ENCODE measurements around the gene MED22.
"Not testable (repeated sequence)": the region's sequence is repeated elsewhere in the genome, so short reads cannot be mapped to it uniquely, and the experiment has no call there.

MED22 gene

DNA sequence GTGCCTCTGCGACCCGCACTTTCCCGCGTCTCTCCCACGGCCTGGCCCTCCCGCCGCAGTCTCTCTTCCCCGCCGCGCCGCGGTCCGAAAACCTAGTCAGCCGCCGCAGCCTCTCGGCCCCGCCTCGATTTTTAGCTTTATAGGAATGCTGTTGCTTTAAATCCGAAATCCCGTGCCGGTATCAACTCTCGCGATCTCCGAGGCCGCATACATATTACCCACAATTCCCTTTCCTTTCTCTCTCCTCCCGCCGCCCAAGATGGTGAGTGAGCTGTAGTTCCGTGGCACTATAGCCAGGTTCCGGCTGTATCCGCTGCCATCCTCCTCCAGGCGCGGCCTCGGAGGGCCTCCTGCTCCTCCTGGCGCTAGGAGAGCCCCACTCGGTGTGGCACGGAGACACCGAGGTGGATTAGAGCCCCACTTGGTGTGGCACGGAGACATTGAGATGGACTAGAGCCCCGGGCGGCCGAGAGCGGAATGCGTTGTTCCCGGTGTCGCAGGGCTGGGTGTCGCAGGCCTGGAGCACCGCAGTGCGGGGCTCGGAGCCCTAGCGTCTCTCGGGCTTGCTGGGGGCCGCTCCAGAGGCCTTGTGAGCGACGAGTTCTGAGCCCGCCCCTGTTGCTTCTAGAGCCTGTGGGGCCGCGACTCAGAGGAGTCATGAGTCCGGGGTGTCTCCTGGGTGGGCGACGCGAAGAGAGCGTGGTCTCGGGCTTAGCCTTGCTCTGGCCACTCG lies at the start of gene MED22, which contains the start of gene RPL7A:
Gene MED22, minus strand, starts transcription at position 147 of the 733 bp plus-strand sequence. CDS start 1,469 bp downstream, outside the sequence.
Gene RPL7A, plus strand, starts transcription at position 234 of the 733 bp plus-strand sequence. Its CDS starts 26 bp downstream, at position 260.
- no peaks in the 10 kb centered on the region for H3K27me3 ChIP-seq (ENCODE audit: insufficient read depth, insufficient read length)
- H3K4me3 ChIP-seq (ENCODE audit: insufficient read length, low read depth), result peak within 1 kb of the TSS; percentile 99
- TF ChIP-seq ZNF274 (IDR thresholded peaks at IDR 0.05; ENCODE audit: low read depth, low read length) (no peak), SUZ12 (IDR thresholded peaks at IDR 0.05; ENCODE audit: extremely low read depth, insufficient read depth, insufficient read length) (no peak), YY1 (IDR thresholded peaks at IDR 0.05; ENCODE audit: insufficient read depth, insufficient read length) (peak; percentile 69)
- DNase-seq (ENCODE audit: low read depth, low spot score), result peak; percentile 97
- H3K9ac ChIP-seq (ENCODE audit: insufficient read length, low read depth), result peak within 1 kb of the TSS; percentile 99
- H3K4me1 ChIP-seq (ENCODE audit: insufficient read depth, insufficient read length), result peaks cover 19% of the 10 kb centered on the region
- H3K36me3 ChIP-seq (ENCODE audit: insufficient read depth, insufficient read length, low read length), result peaks cover 86% of the 10 kb centered on the region
- no peaks in the 10 kb centered on the region for H3K9me3 ChIP-seq (ENCODE audit: insufficient read depth, low read length)

DNA sequence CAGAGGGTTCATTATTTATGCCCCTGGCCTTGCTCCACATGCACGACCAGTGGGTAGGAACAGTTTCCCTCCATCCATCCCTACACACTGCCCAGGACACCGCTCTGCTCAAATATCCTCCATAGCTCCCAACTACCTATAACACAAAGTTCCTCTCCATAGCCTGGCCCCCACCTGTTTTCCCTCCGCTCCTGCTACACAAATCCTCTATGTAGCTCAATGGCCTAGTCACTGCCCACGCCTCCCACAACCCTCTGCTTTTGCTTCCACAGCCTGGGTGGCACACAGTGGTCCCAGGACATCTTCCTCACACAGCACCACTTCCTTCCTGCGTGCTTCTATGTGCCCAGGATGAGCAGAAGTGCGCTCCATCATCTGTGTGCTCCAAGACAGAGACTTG lies 49.4 kb upstream of the MED22 start:
- Histone ChIP-seq H3K9me3 (ENCODE audit: insufficient read depth, low read length) (no peaks in the 10 kb centered on the region), H3K27me3 (ENCODE audit: insufficient read depth, insufficient read length) (no peaks in the 10 kb centered on the region), H3K9ac (ENCODE audit: insufficient read length, low read depth) (no peak overlapping the region), H3K4me3 (ENCODE audit: insufficient read length, low read depth) (no peak overlapping the region), H3K4me1 (ENCODE audit: insufficient read depth, insufficient read length) (peaks cover 4% of the 10 kb centered on the region), H3K36me3 (ENCODE audit: insufficient read depth, insufficient read length, low read length) (peaks cover 20% of the 10 kb centered on the region)
- no peak for DNase-seq (ENCODE audit: low read depth, low spot score)
- TF ChIP-seq ZNF274 (IDR thresholded peaks at IDR 0.05; ENCODE audit: low read depth, low read length) (no peak), YY1 (IDR thresholded peaks at IDR 0.05; ENCODE audit: insufficient read depth, insufficient read length) (no peak), SUZ12 (IDR thresholded peaks at IDR 0.05; ENCODE audit: extremely low read depth, insufficient read depth, insufficient read length) (no peak)

GRCh38 chr9:133396952-133397351 lies 49.0 kb upstream of the MED22 start:
- no peak for TF ChIP-seq ZNF274 (IDR thresholded peaks at IDR 0.05; ENCODE audit: low read depth, low read length)
- TF ChIP-seq YY1 (IDR thresholded peaks at IDR 0.05; ENCODE audit: insufficient read depth, insufficient read length), result no peak
- no peak for TF ChIP-seq SUZ12 (IDR thresholded peaks at IDR 0.05; ENCODE audit: extremely low read depth, insufficient read depth, insufficient read length)
- H3K9me3 ChIP-seq (ENCODE audit: insufficient read depth, low read length), result no peaks in the 10 kb centered on the region
- DNase-seq (ENCODE audit: low read depth, low spot score), result peak; percentile 23
- H3K4me1 ChIP-seq (ENCODE audit: insufficient read depth, insufficient read length), result peaks cover 4% of the 10 kb centered on the region
- H3K4me3 ChIP-seq (ENCODE audit: insufficient read length, low read depth), result no peak overlapping the region
- H3K27me3 ChIP-seq (ENCODE audit: insufficient read depth, insufficient read length), result no peaks in the 10 kb centered on the region
- peaks cover 16% of the 10 kb centered on the region for H3K36me3 ChIP-seq (ENCODE audit: insufficient read depth, insufficient read length, low read length)
- H3K9ac ChIP-seq (ENCODE audit: insufficient read length, low read depth), result no peak overlapping the region

DNA sequence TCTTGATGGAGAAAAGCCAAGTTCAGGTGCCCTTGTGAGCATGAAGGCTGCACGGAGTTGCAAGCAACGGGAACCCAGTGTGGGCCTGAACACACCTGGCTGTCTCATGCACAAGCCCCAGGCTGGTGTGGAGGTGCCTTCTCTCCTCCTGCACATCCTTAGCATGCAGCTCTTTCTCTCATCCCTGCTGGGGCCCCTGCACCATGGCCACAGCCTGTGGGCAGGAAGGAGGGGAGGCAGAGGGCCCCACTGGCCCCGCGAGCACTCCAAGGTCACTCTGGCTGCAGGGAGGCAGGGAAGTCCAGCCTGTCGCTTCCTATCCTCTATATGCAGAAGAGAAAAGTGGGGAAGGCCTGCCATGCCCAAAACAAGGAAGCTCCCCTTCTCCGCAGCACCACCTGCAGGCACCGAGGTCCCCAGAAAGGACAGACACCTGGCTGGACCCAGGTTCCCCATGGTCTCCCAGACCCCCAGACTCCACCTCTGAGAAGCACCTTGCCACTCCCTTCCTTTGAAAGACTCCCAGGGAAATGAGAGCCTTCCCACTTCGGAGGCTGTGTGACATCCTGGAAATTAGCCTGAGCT lies 46.8 kb upstream of the MED22 start:
- H3K36me3 ChIP-seq (ENCODE audit: insufficient read depth, insufficient read length, low read length), result no peaks in the 10 kb centered on the region
- peaks cover 4% of the 10 kb centered on the region for H3K4me1 ChIP-seq (ENCODE audit: insufficient read depth, insufficient read length)
- TF ChIP-seq ZNF274 (IDR thresholded peaks at IDR 0.05; ENCODE audit: low read depth, low read length), result no peak
- TF ChIP-seq YY1 (IDR thresholded peaks at IDR 0.05; ENCODE audit: insufficient read depth, insufficient read length), result no peak
- TF ChIP-seq SUZ12 (IDR thresholded peaks at IDR 0.05; ENCODE audit: extremely low read depth, insufficient read depth, insufficient read length), result no peak
- H3K9me3 ChIP-seq (ENCODE audit: insufficient read depth, low read length), result peaks cover 8% of the 10 kb centered on the region; the same call in 1 of the 2 replicates
- DNase-seq (ENCODE audit: low read depth, low spot score), result no peak
- no peaks in the 10 kb centered on the region for H3K27me3 ChIP-seq (ENCODE audit: insufficient read depth, insufficient read length)
- H3K4me3 ChIP-seq (ENCODE audit: insufficient read length, low read depth), result no peak overlapping the region
- H3K9ac ChIP-seq (ENCODE audit: insufficient read length, low read depth), result no peak overlapping the region

DNA sequence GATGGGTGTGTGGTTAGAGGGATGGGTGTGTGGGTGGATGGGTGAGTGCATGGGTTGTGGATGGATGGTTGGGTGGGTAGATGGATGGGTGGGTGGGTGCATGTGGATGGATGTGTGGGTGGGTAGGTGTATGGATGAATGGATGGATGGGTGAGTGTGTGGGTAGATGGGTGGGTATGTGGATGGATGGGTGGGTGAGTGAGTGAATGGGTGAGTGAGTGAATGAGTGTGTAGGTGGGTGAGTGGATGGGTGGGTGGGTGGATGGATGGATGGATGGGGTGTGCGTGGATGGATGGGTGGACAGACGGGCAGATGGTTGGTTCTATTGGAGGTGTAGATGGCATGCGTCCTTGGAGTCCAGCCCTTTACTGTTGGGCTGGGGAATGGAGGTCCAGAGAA lies 45.5 kb upstream of the MED22 start:
- Histone ChIP-seq H3K4me1 (ENCODE audit: insufficient read depth, insufficient read length) (peaks cover 4% of the 10 kb centered on the region), H3K36me3 (ENCODE audit: insufficient read depth, insufficient read length, low read length) (no peaks in the 10 kb centered on the region), H3K4me3 (ENCODE audit: insufficient read length, low read depth) (no peak overlapping the region), H3K27me3 (ENCODE audit: insufficient read depth, insufficient read length) (no peaks in the 10 kb centered on the region), H3K9ac (ENCODE audit: insufficient read length, low read depth) (no peak overlapping the region), H3K9me3 (ENCODE audit: insufficient read depth, low read length) (peaks cover 8% of the 10 kb centered on the region; the same call in 1 of the 2 replicates)
- DNase-seq (ENCODE audit: low read depth, low spot score), result no peak
- TF ChIP-seq ZNF274 (IDR thresholded peaks at IDR 0.05; ENCODE audit: low read depth, low read length) (no peak), YY1 (IDR thresholded peaks at IDR 0.05; ENCODE audit: insufficient read depth, insufficient read length) (no peak), SUZ12 (IDR thresholded peaks at IDR 0.05; ENCODE audit: extremely low read depth, insufficient read depth, insufficient read length) (no peak)

DNA sequence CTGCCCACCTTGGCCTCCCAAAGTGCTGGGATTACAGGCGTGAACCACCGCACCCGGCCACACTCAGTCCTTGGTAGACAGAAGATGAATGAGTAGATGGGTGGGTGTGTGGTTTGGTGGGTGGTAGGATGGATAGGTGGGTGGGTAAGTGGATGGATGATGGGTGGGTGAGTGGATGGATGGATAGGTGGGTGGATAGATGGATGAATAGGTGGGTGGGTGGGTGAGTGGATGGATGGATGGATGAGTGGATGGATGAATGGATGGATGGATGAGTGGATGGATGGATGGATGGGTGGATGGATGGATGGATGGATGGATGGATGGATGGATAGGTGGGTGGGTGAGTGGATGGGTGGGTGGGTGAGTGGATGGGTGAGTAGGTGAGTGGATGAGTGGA lies 44.4 kb upstream of the MED22 start:
- H3K36me3 ChIP-seq (ENCODE audit: insufficient read depth, insufficient read length, low read length); H3K9ac ChIP-seq (ENCODE audit: insufficient read length, low read depth); DNase-seq (ENCODE audit: low read depth, low spot score); H3K4me3 ChIP-seq (ENCODE audit: insufficient read length, low read depth); H3K9me3 ChIP-seq (ENCODE audit: insufficient read depth, low read length); H3K4me1 ChIP-seq (ENCODE audit: insufficient read depth, insufficient read length); H3K27me3 ChIP-seq (ENCODE audit: insufficient read depth, insufficient read length): not testable (repeated sequence)

GRCh38 chr9:133391449-133391848 lies 43.5 kb upstream of the MED22 start:
- not testable (repeated sequence) for H3K4me3 ChIP-seq (ENCODE audit: insufficient read length, low read depth); H3K27me3 ChIP-seq (ENCODE audit: insufficient read depth, insufficient read length); DNase-seq (ENCODE audit: low read depth, low spot score); H3K9ac ChIP-seq (ENCODE audit: insufficient read length, low read depth); H3K9me3 ChIP-seq (ENCODE audit: insufficient read depth, low read length); H3K36me3 ChIP-seq (ENCODE audit: insufficient read depth, insufficient read length, low read length); H3K4me1 ChIP-seq (ENCODE audit: insufficient read depth, insufficient read length)
